Psoas muscle (tissue), 8 donors: ENCODE results near the gene QSOX1. TPM values are rescaled to one million over a fixed set of nuclear protein-coding genes. Genes with fewer than 3 reads are reported as not detected.
"Not testable (repeated sequence)": the region's sequence is repeated elsewhere in the genome, so short reads cannot be mapped to it uniquely, and the experiment has no call there.

Source experiments
- ATAC-seq, 4 donors: fragments of 200-7000 bp; cut with Tn5 transposase; one replicate each; pipeline ENCODE4 v1.9.1; 2020; ENCODE audit warnings: moderate library complexity in 3 of 4, mild to moderate bottlenecking in 2 of 4
- DNase-seq, 2 donors: peaks; one replicate each; pipeline ENCODE4 v3.0.0-alpha.2; 2020
- H3K27ac ChIP-seq: fragments of 200-600 bp; one replicate; pipeline ENCODE4 v1.8.0; 2022
- H3K27me3 ChIP-seq, 3 donors: fragments of 200-600 bp in 1 of 3; one replicate each; pipeline versions ENCODE4 v1.6.1 to v1.8.0; 2013 to 2022; ENCODE audit warnings: low read length in 2 of 3, mild to moderate bottlenecking in 2 of 3, moderate library complexity in 1 of 3; ENCODE audit not compliant: insufficient read depth in 3 of 3
- H3K36me3 ChIP-seq, 2 donors: fragments of 200-600 bp in 1 of 2; one replicate each; pipeline versions ENCODE4 v1.6.1 to v1.8.0; 2013 to 2022; ENCODE audit warnings: low read depth in 1 of 2, mild to moderate bottlenecking in 1 of 2, moderate library complexity in 1 of 2; ENCODE audit not compliant: insufficient read depth in 1 of 2
- H3K4me1 ChIP-seq: fragments of 200-600 bp; one replicate; pipeline ENCODE4 v1.8.0; 2022
- H3K4me3 ChIP-seq: fragments of 200-600 bp; one replicate; pipeline ENCODE4 v1.8.0; 2022; ENCODE audit warnings: mild to moderate bottlenecking
- H3K9me3 ChIP-seq: fragments of 200-600 bp; one replicate; pipeline ENCODE4 v1.8.0; 2022
- WGBS, 3 donors: extraction: QIAGEN DNeasy Blood & Tissue Kit; methylation state at CpG; one replicate each; pipeline versions ENCODE4 v1.1.6 to v1.1.7; 2013; 5-methylcytosine and 5-hydroxymethylcytosine counted together
- intact Hi-C, 2 donors: fragments of 100-400 bp; cut with DNase I; formaldehyde crosslinking; loops; one replicate each; pipeline versions ENCODE4 v1.11.0 to v1.14.2; 2022
- polyA plus RNA-seq, 3 donors: library from polyadenylated mRNA; stranded (reverse); fragments of 200-250 nt; gene quantifications; one replicate each; pipeline ENCODE4 v1.2.3, GENCODE V29; 2013
- total RNA-seq, 4 donors: library from RNA; stranded (reverse); fragmentation: NEBNext Ultra II Directional in 2 of 4; extraction: Animal tissue kit (Norgen Biotek cat#: 25700) in 2 of 4; gene quantifications; one replicate each; pipeline versions ENCODE4 v1.2.1 to v1.2.4, GENCODE V29; 2021 to 2023
- TF ChIP-seq, protein P1 (sequence below): fragments of 200-600 bp; IDR thresholded peaks from one replicate; pipeline ENCODE4 v1.8.0; 2022; ENCODE audit warnings: antibody characterized with exemption
- donor health status: healthy with polysubstance abuse.
- donor health status: DM: no; HTN: no; CAD: no; lungs with moderate emphysema.
- donor health status: Bipolar disorder and iron deficiency.
- donor health status: healthy.
- donor health status: DM: yes; HTN: yes; CAD: no.
- donor health status: DM: no; HTN: no; CAD: no.
- donor health status: DM: no; HTN: no; CAD: no.
- donor health status: DM: yes; HTN: yes; CAD: no.

Gene QSOX1
- total and polyA plus RNA-seq, 7 donors = 21.5 to 159 (median 41.3) TPM

DNA sequence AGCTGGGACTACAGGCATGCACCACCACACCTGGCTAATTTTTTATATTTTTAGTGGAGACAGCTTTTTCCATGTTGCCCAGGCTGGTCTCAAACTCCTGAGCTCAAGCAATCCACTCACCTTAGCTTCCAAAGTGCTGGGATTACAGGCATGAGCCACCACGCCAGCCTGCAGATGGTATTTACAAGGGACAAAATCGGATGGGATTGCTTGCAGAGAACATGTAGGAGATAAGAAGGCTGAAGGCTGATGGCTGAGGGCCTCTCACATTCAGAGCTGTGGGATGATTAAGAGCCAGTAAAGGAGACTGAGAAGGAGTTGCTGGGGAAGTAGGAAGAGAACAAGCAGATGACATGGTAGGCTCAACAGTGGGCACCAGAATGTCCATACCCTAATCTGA is 24.0 kb upstream of the QSOX1 start:
- no peak overlapping the region for H3K4me3 ChIP-seq
- TF ChIP-seq, protein P1, sequence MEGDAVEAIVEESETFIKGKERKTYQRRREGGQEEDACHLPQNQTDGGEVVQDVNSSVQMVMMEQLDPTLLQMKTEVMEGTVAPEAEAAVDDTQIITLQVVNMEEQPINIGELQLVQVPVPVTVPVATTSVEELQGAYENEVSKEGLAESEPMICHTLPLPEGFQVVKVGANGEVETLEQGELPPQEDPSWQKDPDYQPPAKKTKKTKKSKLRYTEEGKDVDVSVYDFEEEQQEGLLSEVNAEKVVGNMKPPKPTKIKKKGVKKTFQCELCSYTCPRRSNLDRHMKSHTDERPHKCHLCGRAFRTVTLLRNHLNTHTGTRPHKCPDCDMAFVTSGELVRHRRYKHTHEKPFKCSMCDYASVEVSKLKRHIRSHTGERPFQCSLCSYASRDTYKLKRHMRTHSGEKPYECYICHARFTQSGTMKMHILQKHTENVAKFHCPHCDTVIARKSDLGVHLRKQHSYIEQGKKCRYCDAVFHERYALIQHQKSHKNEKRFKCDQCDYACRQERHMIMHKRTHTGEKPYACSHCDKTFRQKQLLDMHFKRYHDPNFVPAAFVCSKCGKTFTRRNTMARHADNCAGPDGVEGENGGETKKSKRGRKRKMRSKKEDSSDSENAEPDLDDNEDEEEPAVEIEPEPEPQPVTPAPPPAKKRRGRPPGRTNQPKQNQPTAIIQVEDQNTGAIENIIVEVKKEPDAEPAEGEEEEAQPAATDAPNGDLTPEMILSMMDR = no peak
- intact Hi-C loops = no loop called here
- no peak overlapping the region for H3K27ac ChIP-seq
- WGBS, 3 donors = 77 to 91% (median 87%) methylated on average over 2 of the region's 2 CpGs
- DNase-seq = no peak
- H3K9me3 ChIP-seq = no peaks in the 10 kb centered on the region
- H3K4me1 ChIP-seq = no peaks in the 10 kb centered on the region
- H3K27me3 ChIP-seq = no peaks in the 10 kb centered on the region
- H3K36me3 ChIP-seq = no peaks in the 10 kb centered on the region
- ATAC-seq = no peak

DNA sequence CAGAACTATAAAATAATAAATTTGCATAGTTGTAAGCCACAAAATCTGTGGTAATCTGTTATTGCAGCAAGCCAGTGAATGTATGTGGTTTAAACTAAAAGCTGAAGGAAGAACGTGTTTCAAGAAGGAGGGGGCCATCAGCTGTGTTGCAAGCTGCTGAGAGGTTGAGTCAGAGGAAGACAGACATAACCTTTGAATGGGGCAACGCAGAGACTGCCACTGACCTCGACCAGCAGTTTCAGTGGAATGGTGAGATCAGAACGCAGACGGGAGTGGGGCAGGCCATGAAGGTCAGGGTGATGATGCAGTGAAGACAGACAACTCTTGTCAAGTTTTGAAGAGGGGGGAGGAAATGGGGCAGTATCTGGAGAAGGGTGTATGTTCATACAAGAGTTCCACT is 23.2 kb upstream of the QSOX1 start:
- DNase-seq = peak in 1 of 2 donors; percentile 18
- no peak overlapping the region for H3K27ac ChIP-seq
- H3K9me3 ChIP-seq = no peaks in the 10 kb centered on the region
- ATAC-seq = no peak
- intact Hi-C loops = no loop called here
- no peak overlapping the region for H3K4me3 ChIP-seq
- TF ChIP-seq, protein P1 = no peak
- H3K27me3 ChIP-seq = no peaks in the 10 kb centered on the region
- WGBS, 3 donors = 73 to 76% (median 75%) methylated on average over 5 of the region's 5 CpGs
- H3K36me3 ChIP-seq = no peaks in the 10 kb centered on the region
- H3K4me1 ChIP-seq = no peaks in the 10 kb centered on the region

DNA sequence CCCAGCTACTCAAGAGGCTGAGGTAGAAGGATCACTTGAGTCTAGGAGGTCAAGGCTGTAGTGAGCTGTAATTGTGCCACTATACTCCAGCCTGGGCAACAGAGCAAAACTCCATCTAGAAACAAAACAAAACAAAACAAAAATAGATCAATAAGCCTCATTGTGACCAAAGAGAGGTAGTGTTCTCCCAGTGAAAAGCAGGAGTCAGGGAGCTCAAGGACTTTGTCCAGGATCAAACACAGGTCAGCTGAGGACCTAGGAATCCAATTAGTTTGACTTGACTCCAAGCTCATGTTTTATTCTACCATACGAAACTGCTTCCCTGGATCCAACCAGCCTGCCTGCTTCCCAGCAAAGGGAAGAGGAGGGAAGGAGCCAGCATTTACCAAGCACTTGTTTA is 21.5 kb upstream of the QSOX1 start:
- Histone ChIP-seq H3K4me1 (no peaks in the 10 kb centered on the region), H3K4me3 (no peak overlapping the region), H3K36me3 (no peaks in the 10 kb centered on the region), H3K27ac (no peak overlapping the region), H3K27me3 (no peaks in the 10 kb centered on the region), H3K9me3 (no peaks in the 10 kb centered on the region)
- intact Hi-C loops = no loop called here
- TF ChIP-seq, protein P1 = no peak
- no peak for DNase-seq
- 67 to 83% (median 83%) methylated on average over 1 of the region's 1 CpG for WGBS, 3 donors
- ATAC-seq = no peak

DNA sequence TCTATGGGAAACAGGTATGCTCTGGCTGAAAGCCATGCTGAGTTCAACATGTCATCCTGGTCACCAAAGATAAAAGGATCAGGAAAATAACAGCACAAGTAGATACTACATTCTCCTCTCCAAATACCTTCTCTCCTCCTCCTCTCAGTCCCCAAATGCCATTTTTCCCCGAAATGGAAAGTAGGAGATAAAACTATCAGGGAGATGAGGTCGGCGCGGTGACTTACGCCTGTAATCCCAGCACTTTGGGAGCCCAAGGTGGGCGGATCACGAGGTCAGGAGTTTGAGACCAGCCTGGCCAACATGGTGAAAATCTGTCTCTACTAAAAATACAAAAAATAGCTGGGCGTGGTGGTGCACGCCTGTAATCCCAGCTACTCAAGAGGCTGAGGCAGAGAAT is 21.0 kb upstream of the QSOX1 start:
- H3K27ac ChIP-seq, H3K4me3 ChIP-seq, H3K27me3 ChIP-seq, H3K36me3 ChIP-seq, H3K9me3 ChIP-seq, DNase-seq, ATAC-seq, intact Hi-C loops, H3K4me1 ChIP-seq: not testable (repeated sequence)
- WGBS, 3 donors = 82 to 91% (median 88%) methylated on average over 9 of the region's 9 CpGs

DNA sequence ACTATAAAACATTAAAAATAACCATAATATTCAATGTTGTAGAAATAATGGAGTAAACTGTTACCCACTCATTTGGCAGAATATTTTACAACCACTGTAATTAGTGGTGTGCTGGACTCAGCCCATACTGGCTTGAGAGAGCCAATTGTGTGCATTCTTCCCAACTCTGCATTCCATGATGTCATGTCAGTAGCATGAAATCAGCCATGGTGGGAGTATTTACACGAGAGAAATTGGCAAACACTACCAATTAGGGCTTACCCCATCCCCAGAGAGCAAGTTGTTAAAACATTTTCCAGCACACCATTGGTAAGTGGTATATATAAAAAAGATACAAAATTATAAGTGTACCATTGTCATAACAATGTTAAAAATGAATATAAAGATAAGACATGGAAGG is 19.1 kb upstream of the QSOX1 start:
- ATAC-seq (no peak), DNase-seq (no peak)
- TF ChIP-seq, protein P1 = no peak
- intact Hi-C loops = no loop called here
- Histone ChIP-seq H3K36me3 (no peaks in the 10 kb centered on the region), H3K9me3 (no peaks in the 10 kb centered on the region), H3K27me3 (no peaks in the 10 kb centered on the region), H3K27ac (no peak overlapping the region), H3K4me1 (no peaks in the 10 kb centered on the region), H3K4me3 (no peak overlapping the region)
- 7 to 18% (median 11%) methylated on average over 1 of the region's 1 CpG for WGBS, 3 donors
